Tibial nerve (tissue), 4 donors: ENCODE results near the gene ZFYVE9. TPM values are rescaled to one million over a fixed set of nuclear protein-coding genes. Genes with fewer than 3 reads are reported as not detected.

Experiments
- DNase-seq, 2 donors: peaks; one replicate each; pipeline ENCODE4 v3.0.0-alpha.2; 2019; ENCODE audit warnings: low spot score in 2 of 2
- H3K27ac ChIP-seq, 4 donors: fragments of 200-600 bp; sonication (generic) in 3 of 4; one replicate each; pipeline ENCODE4 v1.5.1; 2017 to 2019; ENCODE audit warnings: mild to moderate bottlenecking in 1 of 4
- H3K27me3 ChIP-seq, 2 donors: fragments of 200-600 bp; sonication (generic) in 1 of 2; one replicate each; pipeline versions ENCODE4 v1.5.1 to v1.6.0; 2017 to 2019
- H3K36me3 ChIP-seq, 3 donors: fragments of 200-600 bp; sonication (generic); one replicate each; pipeline ENCODE4 v1.5.1; 2018 to 2019
- H3K4me1 ChIP-seq, 4 donors: fragments of 200-600 bp; sonication (generic) in 3 of 4; one replicate each; pipeline ENCODE4 v1.5.1; 2017 to 2019
- H3K4me3 ChIP-seq, 4 donors: fragments of 200-600 bp; sonication (generic) in 3 of 4; one replicate each; pipeline ENCODE4 v1.5.1; 2017 to 2019; ENCODE audit warnings: mild to moderate bottlenecking in 1 of 4, moderate library complexity in 1 of 4
- H3K9me3 ChIP-seq, 4 donors: fragments of 200-600 bp; sonication (generic) in 3 of 4; one replicate each; pipeline ENCODE4 v1.5.1; 2017 to 2019
- CTCF ChIP-seq, 5 experiments: fragments of 200-600 bp in 3 of 5; fragments of 450-650 bp in 2 of 5; sonication (generic) in 3 of 5; IDR thresholded peaks; one replicate each; pipeline ENCODE4 v1.5.1; 2016 to 2019; ENCODE audit warnings: antibody characterized with exemption in 5 of 5, mild to moderate bottlenecking in 3 of 5, moderate library complexity in 2 of 5
- EP300 ChIP-seq, 2 donors: sonication (generic); formaldehyde crosslinking; IDR thresholded peaks; one replicate each; pipeline ENCODE4 v1.6.1; 2017; ENCODE audit warnings: antibody characterized with exemption in 2 of 2, mild to moderate bottlenecking in 1 of 2
- POLR2A ChIP-seq, 2 donors: fragments of 450-650 bp; IDR thresholded peaks; one replicate each; pipeline ENCODE4 v1.6.1; 2017; ENCODE audit warnings: antibody characterized with exemption in 2 of 2, mild to moderate bottlenecking in 2 of 2, moderate library complexity in 2 of 2
- WGBS, 2 donors: methylation state at CpG; one replicate each; pipeline ENCODE4 v1.1.5; 2018; 5-methylcytosine and 5-hydroxymethylcytosine counted together
- total RNA-seq, 4 donors: library from RNA; depleted of rRNA; stranded (reverse); fragments of >200 nt; gene quantifications; one replicate each; pipeline ENCODE4 v1.1.0, GENCODE V29; 2016

ZFYVE9 gene
- total RNA-seq, 4 donors from 2014 or later: 29.1 to 39.6 (median 35.0) TPM

- no peak for TF ChIP-seq CTCF (IDR thresholded peaks at IDR 0.05)
- TF ChIP-seq EP300 (IDR thresholded peaks at IDR 0.05): no peak
- TF ChIP-seq POLR2A (IDR thresholded peaks at IDR 0.05): no peak
- Histone ChIP-seq H3K9me3 (no peaks in the 10 kb centered on the region), H3K27me3 (peaks cover 0 to 6% of the 10 kb centered on the region in 2 donors), H3K4me1 (no peaks in the 10 kb centered on the region), H3K4me3 (no peak overlapping the region), H3K27ac (no peak overlapping the region), H3K36me3 (no peaks in the 10 kb centered on the region)
- DNase-seq: no peak
- 85 to 88% methylated on average over 2 of the region's 2 CpGs for WGBS, 2 donors
Observed at GRCh38 chr1:52209429-52209828, 67.5 kb downstream of the ZFYVE9 start.

- DNase-seq: no peak
- Histone ChIP-seq H3K9me3 (no peaks in the 10 kb centered on the region), H3K27ac (no peak overlapping the region), H3K4me3 (no peak overlapping the region), H3K27me3 (peaks cover 0 to 6% of the 10 kb centered on the region in 2 donors), H3K36me3 (no peaks in the 10 kb centered on the region), H3K4me1 (no peaks in the 10 kb centered on the region)
- TF ChIP-seq POLR2A (IDR thresholded peaks at IDR 0.05): no peak
- TF ChIP-seq EP300 (IDR thresholded peaks at IDR 0.05): no peak
- TF ChIP-seq CTCF (IDR thresholded peaks at IDR 0.05): no peak
- WGBS, 2 donors: 94% methylated on average over 3 of the region's 3 CpGs
Observed at GRCh38 chr1:52210044-52210443, 68.2 kb downstream of the ZFYVE9 start.

- WGBS, 2 donors: 93 to 94% methylated on average over 5 of the region's 5 CpGs
- Histone ChIP-seq H3K9me3 (peaks cover 0 to 31% (median 11%) of the 10 kb centered on the region in 4 donors), H3K4me3 (no peak overlapping the region)
Observed at GRCh38 chr1:52216907-52217458, 75.1 kb downstream of the ZFYVE9 start.

GRCh38 chr1:52225174-52225573, 83.3 kb downstream of the ZFYVE9 start:
- TF ChIP-seq CTCF (IDR thresholded peaks at IDR 0.05): no peak
- no peak for TF ChIP-seq EP300 (IDR thresholded peaks at IDR 0.05)
- no peak for TF ChIP-seq POLR2A (IDR thresholded peaks at IDR 0.05)
- no peak overlapping the region for H3K4me3 ChIP-seq
- DNase-seq: no peak
- H3K27ac ChIP-seq: no peak overlapping the region
- 96 to 98% methylated on average over 10 of the region's 10 CpGs for WGBS, 2 donors
- peaks cover 0 to 31% (median 0%) of the 10 kb centered on the region in 3 donors for H3K36me3 ChIP-seq
- no peaks in the 10 kb centered on the region for H3K27me3 ChIP-seq
- no peaks in the 10 kb centered on the region for H3K4me1 ChIP-seq
- H3K9me3 ChIP-seq: peaks cover 0 to 39% (median 12%) of the 10 kb centered on the region in 4 donors

More at GRCh38 chr1:52216907-52217458, 75.1 kb downstream of the ZFYVE9 start:
- Histone ChIP-seq H3K36me3 (peaks cover 0 to 34% (median 0%) of the 10 kb centered on the region in 3 donors), H3K27ac (no peak overlapping the region), H3K4me1 (no peaks in the 10 kb centered on the region), H3K27me3 (peaks cover 0 to 6% of the 10 kb centered on the region in 2 donors)
- TF ChIP-seq CTCF (IDR thresholded peaks at IDR 0.05): no peak
- no peak for TF ChIP-seq EP300 (IDR thresholded peaks at IDR 0.05)
- TF ChIP-seq POLR2A (IDR thresholded peaks at IDR 0.05): no peak
- DNase-seq: no peak

- WGBS, 2 donors: 92 to 95% methylated on average over 3 of the region's 3 CpGs
- TF ChIP-seq POLR2A (IDR thresholded peaks at IDR 0.05): no peak
- TF ChIP-seq EP300 (IDR thresholded peaks at IDR 0.05): no peak
- TF ChIP-seq CTCF (IDR thresholded peaks at IDR 0.05): no peak
- H3K4me3 ChIP-seq: no peak overlapping the region
- H3K36me3 ChIP-seq: peaks cover 0 to 27% (median 0%) of the 10 kb centered on the region in 3 donors
- no peak for DNase-seq
- no peaks in the 10 kb centered on the region for H3K27me3 ChIP-seq
- peaks cover 0 to 24% (median 7%) of the 10 kb centered on the region in 4 donors for H3K9me3 ChIP-seq
- H3K27ac ChIP-seq: no peak overlapping the region
- no peaks in the 10 kb centered on the region for H3K4me1 ChIP-seq
Observed at GRCh38 chr1:52229494-52229893, 87.6 kb downstream of the ZFYVE9 start.
